ENCODE data around the gene TGFA. TPM values are rescaled to one million over a fixed set of nuclear protein-coding genes. Genes with fewer than 3 reads are reported as not detected.

The TGFA gene
- total and polyA plus RNA-seq, 2 experiments from 2014 or later: 2.6 to 5.6 TPM

DNA sequence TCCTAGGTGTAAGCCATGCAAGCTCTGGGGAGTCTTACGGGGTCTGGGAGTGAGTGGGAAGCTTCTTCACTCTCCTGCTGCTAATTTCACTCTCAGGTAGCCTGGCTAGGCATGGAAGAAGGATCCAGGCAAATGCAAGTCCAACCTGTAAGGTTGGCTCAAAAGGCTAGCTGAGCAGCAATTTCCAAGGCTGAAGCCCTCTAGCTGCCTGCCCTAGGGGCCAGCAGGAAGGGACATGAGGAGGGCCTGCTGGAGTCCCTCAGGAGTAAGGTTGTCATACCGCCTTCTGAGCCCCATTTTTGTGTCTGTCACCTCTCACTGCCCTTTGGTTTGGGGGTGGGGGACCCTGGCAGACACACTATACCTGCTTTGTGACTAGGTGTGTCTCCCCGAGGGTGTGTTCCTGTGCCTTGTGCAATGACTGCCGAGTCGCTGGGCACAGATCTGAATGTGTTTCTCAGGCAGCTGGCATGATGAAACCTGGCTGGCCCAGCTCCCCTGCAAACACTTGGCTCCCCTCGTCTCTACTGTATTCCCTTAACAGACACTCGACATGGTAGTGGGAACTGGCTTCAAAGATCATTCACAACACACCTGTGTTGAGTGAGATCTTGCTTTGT, 127.8 kb downstream of the TGFA start:
- Histone ChIP-seq H3K79me2 (no peaks in the 10 kb centered on the region), H3K27me3 (no peaks in the 10 kb centered on the region), H2AFZ (no peak overlapping the region), H3K9me2 (replicated peaks; ENCODE audit: insufficient read depth) (no peaks in the 10 kb centered on the region), H3K9me3 (ENCODE audit: low read depth) (no peaks in the 10 kb centered on the region), H3K4me2 (no peak overlapping the region), H3K27ac (no peak overlapping the region), H4K20me1 (ENCODE audit: insufficient read depth, poor library complexity, severe bottlenecking) (no peaks in the 10 kb centered on the region), H3K4me1 (ENCODE audit: insufficient read depth) (no peaks in the 10 kb centered on the region), H3K36me3 (replicated peaks; ENCODE audit: insufficient read depth, low read depth) (no peaks in the 10 kb centered on the region), H3K4me3 (no peak overlapping the region)
- 84% methylated on average over 7 of the region's 7 CpGs for WGBS (ENCODE audit: low lambda C conversion rate, missing lambda C conversion rate)
- TF ChIP-seq EZH2 (IDR thresholded peaks at IDR 0.05; ENCODE audit: borderline replicate concordance): no peak
- TF ChIP-seq EZH2phosphoT487 (IDR thresholded peaks at IDR 0.05; ENCODE audit: low read depth, severe bottlenecking, unreplicated experiment): no peak
- TF ChIP-seq, protein P1, sequence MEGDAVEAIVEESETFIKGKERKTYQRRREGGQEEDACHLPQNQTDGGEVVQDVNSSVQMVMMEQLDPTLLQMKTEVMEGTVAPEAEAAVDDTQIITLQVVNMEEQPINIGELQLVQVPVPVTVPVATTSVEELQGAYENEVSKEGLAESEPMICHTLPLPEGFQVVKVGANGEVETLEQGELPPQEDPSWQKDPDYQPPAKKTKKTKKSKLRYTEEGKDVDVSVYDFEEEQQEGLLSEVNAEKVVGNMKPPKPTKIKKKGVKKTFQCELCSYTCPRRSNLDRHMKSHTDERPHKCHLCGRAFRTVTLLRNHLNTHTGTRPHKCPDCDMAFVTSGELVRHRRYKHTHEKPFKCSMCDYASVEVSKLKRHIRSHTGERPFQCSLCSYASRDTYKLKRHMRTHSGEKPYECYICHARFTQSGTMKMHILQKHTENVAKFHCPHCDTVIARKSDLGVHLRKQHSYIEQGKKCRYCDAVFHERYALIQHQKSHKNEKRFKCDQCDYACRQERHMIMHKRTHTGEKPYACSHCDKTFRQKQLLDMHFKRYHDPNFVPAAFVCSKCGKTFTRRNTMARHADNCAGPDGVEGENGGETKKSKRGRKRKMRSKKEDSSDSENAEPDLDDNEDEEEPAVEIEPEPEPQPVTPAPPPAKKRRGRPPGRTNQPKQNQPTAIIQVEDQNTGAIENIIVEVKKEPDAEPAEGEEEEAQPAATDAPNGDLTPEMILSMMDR (IDR thresholded peaks at IDR 0.05; ENCODE audit: poor library complexity): no peak
- DNase-seq (ENCODE audit: low spot score): no peak

DNA sequence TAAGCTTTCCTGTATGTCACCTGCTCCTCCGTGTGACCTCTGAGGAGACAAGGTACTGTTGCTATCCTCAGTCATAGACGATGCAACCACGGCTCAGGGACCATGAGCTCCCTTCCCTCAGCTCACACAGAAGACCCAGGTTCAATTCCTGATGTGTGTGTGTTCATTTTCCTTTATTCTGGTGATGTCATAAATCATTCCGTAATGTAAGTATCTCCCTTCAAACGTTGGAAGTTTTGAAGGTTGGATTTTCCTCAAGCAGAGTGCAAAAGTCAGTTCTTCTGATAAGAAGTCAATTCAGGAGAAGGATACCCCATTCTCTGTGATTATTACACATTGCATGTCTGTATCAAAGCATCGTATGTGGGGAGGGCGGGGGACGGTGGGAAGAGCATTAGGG, 132.9 kb downstream of the TGFA start:
- Histone ChIP-seq H3K79me2 (no peaks in the 10 kb centered on the region), H3K9me3 (ENCODE audit: low read depth) (no peaks in the 10 kb centered on the region), H3K4me2 (no peak overlapping the region), H3K27ac (no peak overlapping the region), H4K20me1 (ENCODE audit: insufficient read depth, poor library complexity, severe bottlenecking) (no peaks in the 10 kb centered on the region), H3K36me3 (replicated peaks; ENCODE audit: insufficient read depth, low read depth) (no peaks in the 10 kb centered on the region), H3K4me3 (no peak overlapping the region), H3K9me2 (replicated peaks; ENCODE audit: insufficient read depth) (no peaks in the 10 kb centered on the region), H3K27me3 (no peaks in the 10 kb centered on the region), H3K4me1 (ENCODE audit: insufficient read depth) (no peaks in the 10 kb centered on the region), H2AFZ (no peak overlapping the region)
- TF ChIP-seq EZH2phosphoT487 (IDR thresholded peaks at IDR 0.05; ENCODE audit: low read depth, severe bottlenecking, unreplicated experiment) (no peak), EZH2 (IDR thresholded peaks at IDR 0.05; ENCODE audit: borderline replicate concordance) (no peak)
- TF ChIP-seq, protein P1 (IDR thresholded peaks at IDR 0.05; ENCODE audit: poor library complexity): no peak
- 79% methylated on average over 8 of the region's 8 CpGs for WGBS (ENCODE audit: low lambda C conversion rate, missing lambda C conversion rate)
- DNase-seq (ENCODE audit: low spot score): no peak

DNA sequence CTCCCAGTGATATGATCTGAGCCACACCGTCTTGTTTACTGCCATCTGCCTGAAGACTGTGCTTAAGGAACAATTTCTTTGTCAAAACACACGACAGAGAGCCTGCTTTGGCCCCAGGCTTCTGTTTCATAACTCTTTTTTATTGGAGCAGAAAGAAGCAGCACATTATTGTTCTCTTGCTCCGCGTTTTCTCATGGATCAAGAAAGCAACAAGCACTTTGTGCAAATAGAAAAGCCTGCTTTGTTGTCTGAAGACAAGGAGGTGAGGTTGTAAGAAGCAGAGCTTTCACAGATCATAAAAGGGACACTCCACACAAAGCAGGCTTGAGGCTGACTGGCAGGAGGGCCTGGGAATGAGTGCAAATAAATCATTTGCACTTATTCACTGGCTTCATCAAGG, 133.5 kb downstream of the TGFA start:
- no peaks in the 10 kb centered on the region for H3K4me1 ChIP-seq (ENCODE audit: insufficient read depth)
- H3K9me2 ChIP-seq (replicated peaks; ENCODE audit: insufficient read depth): no peaks in the 10 kb centered on the region
- no peak overlapping the region for H3K4me3 ChIP-seq
- no peak for DNase-seq (ENCODE audit: low spot score)
- no peak overlapping the region for H3K27ac ChIP-seq
- no peaks in the 10 kb centered on the region for H3K27me3 ChIP-seq
- no peaks in the 10 kb centered on the region for H3K79me2 ChIP-seq
- no peaks in the 10 kb centered on the region for H3K9me3 ChIP-seq (ENCODE audit: low read depth)
- no peak overlapping the region for H3K4me2 ChIP-seq
- H2AFZ ChIP-seq: no peak overlapping the region
- H3K36me3 ChIP-seq (replicated peaks; ENCODE audit: insufficient read depth, low read depth): no peaks in the 10 kb centered on the region
- TF ChIP-seq EZH2phosphoT487 (IDR thresholded peaks at IDR 0.05; ENCODE audit: low read depth, severe bottlenecking, unreplicated experiment): no peak
- TF ChIP-seq EZH2 (IDR thresholded peaks at IDR 0.05; ENCODE audit: borderline replicate concordance): no peak
- TF ChIP-seq, protein P1 (IDR thresholded peaks at IDR 0.05; ENCODE audit: poor library complexity): no peak
- H4K20me1 ChIP-seq (ENCODE audit: insufficient read depth, poor library complexity, severe bottlenecking): no peaks in the 10 kb centered on the region
- 42% methylated on average over 4 of the region's 4 CpGs for WGBS (ENCODE audit: low lambda C conversion rate, missing lambda C conversion rate)

All from hepatocyte (in vitro differentiated cells).